ENCODE measurements around the gene ATL1. TPM values are rescaled to one million over a fixed set of nuclear protein-coding genes. Genes with fewer than 3 reads are reported as not detected.

ATL1 gene
- total RNA-seq, 1 experiment from 2014 or later, result 1.5 TPM

- Histone ChIP-seq H3K4me3 (ENCODE audit: low read depth in 2 of 2, low read length in 2 of 2) (no peak overlapping the region), H3K27me3 (ENCODE audit: control insufficient read depth, insufficient read depth, low read length) (no peaks in the 10 kb centered on the region; the same call in 1 of the 2 replicates), H3K9me3 (ENCODE audit: control insufficient read depth, insufficient read depth, low read depth, low read length) (no peaks in the 10 kb centered on the region), H3K27ac (ENCODE audit: low read length) (no peak overlapping the region), H3K36me3 (ENCODE audit: control insufficient read depth, insufficient read depth, low read length) (no peaks in the 10 kb centered on the region), H3K4me1 (ENCODE audit: control insufficient read depth, insufficient read depth, low read length) (no peaks in the 10 kb centered on the region)
- ChIA-PET POLR2A (no interaction called here), CTCF (interaction anchor here (0.6 kb wide), 1 partner anchor 66 kb away, joined by 10 read pairs; no protein-coding TSS in a partner anchor)
- no TSS peak for BruUV-seq (replicated peaks)
- in situ Hi-C loops (cut with HindIII; ENCODE audit: low pct_unique_long_range_greater_than_20kb, low sequenced_read_pairs) (no loop called here), intact Hi-C loops (cut with micrococcal nuclease; ENCODE audit: unreplicated experiment) (loop anchor here (10.0 kb wide), 1 partner anchor 258 kb away; no protein-coding TSS in a partner anchor)
- ATAC-seq, result no peak
- no peak for DNase-seq (ENCODE audit: low read depth, low spot score)
- TF ChIP-seq TCF7L2 (IDR thresholded peaks at IDR 0.05; ENCODE audit: low read depth, low read length) (no peak), SIN3A (IDR thresholded peaks at IDR 0.05; ENCODE audit: borderline replicate concordance, insufficient read depth, low read depth, low read length) (no peak), CTCF (IDR thresholded peaks at IDR 0.05) (no peak), POLR2AphosphoS5 (IDR thresholded peaks at IDR 0.05; ENCODE audit: low read depth, low read length) (no peak), REST (IDR thresholded peaks at IDR 0.05; ENCODE audit: insufficient read depth in 1 of 2, low read depth in 2 of 2, low read length in 1 of 2) (no peak)
Measured at GRCh38 chr14:50607181-50607580, 47.2 kb downstream of the ATL1 start.

- no peak for DNase-seq (ENCODE audit: low read depth, low spot score)
- ChIA-PET CTCF (interaction anchor here (0.6 kb wide), 1 partner anchor 66 kb away, joined by 10 read pairs; no protein-coding TSS in a partner anchor), POLR2A (no interaction called here)
- TF ChIP-seq POLR2AphosphoS5 (IDR thresholded peaks at IDR 0.05; ENCODE audit: low read depth, low read length) (no peak), REST (IDR thresholded peaks at IDR 0.05; ENCODE audit: insufficient read depth in 1 of 2, low read depth in 2 of 2, low read length in 1 of 2) (no peak), CTCF (IDR thresholded peaks at IDR 0.05) (no peak), SIN3A (IDR thresholded peaks at IDR 0.05; ENCODE audit: borderline replicate concordance, insufficient read depth, low read depth, low read length) (no peak), TCF7L2 (IDR thresholded peaks at IDR 0.05; ENCODE audit: low read depth, low read length) (no peak)
- intact Hi-C loops (cut with micrococcal nuclease; ENCODE audit: unreplicated experiment) (loop anchor here (10.0 kb wide), 1 partner anchor 257 kb away; no protein-coding TSS in a partner anchor), in situ Hi-C loops (cut with HindIII; ENCODE audit: low pct_unique_long_range_greater_than_20kb, low sequenced_read_pairs) (no loop called here)
- Histone ChIP-seq H3K36me3 (ENCODE audit: control insufficient read depth, insufficient read depth, low read length) (no peaks in the 10 kb centered on the region), H3K27me3 (ENCODE audit: control insufficient read depth, insufficient read depth, low read length) (no peaks in the 10 kb centered on the region; the same call in 1 of the 2 replicates), H3K4me1 (ENCODE audit: control insufficient read depth, insufficient read depth, low read length) (no peaks in the 10 kb centered on the region), H3K9me3 (ENCODE audit: control insufficient read depth, insufficient read depth, low read depth, low read length) (no peaks in the 10 kb centered on the region), H3K27ac (ENCODE audit: low read length) (no peak overlapping the region), H3K4me3 (ENCODE audit: low read depth in 2 of 2, low read length in 2 of 2) (no peak overlapping the region)
- ATAC-seq, result no peak
- no TSS peak for BruUV-seq (replicated peaks)
Measured at GRCh38 chr14:50607761-50608160, 47.8 kb downstream of the ATL1 start.

Measured in Panc1 (cell line).